Superior temporal gyrus (tissue), 1 donor: ENCODE results near the gene ACSF3.

ENCODE experiments used
- DNase-seq: peaks from one replicate; pipeline ENCODE4 v3.0.0-alpha.2; 2016; ENCODE audit errors: extremely low spot score

Gene ACSF3

DNA sequence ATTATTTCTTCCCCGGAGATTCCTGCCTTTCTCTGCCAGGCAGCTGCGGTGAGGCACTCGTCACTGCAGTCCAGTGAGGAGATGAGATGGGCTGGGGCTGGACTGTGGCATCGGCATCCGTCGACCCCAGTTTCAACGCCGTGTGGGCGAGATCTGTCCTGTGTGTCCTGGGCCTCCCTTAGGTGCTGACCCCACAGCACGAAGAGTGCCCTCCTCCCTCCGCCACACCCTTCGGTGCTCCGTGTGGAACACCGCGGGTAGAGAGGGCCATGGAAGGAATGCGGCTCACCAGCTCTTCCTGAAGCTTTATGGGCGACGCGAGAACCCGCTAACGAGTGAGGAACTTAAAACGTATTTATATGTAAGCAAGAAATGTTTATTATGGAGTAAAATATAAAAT, 17.6 kb downstream of the ACSF3 start:
- no peak for DNase-seq

DNA sequence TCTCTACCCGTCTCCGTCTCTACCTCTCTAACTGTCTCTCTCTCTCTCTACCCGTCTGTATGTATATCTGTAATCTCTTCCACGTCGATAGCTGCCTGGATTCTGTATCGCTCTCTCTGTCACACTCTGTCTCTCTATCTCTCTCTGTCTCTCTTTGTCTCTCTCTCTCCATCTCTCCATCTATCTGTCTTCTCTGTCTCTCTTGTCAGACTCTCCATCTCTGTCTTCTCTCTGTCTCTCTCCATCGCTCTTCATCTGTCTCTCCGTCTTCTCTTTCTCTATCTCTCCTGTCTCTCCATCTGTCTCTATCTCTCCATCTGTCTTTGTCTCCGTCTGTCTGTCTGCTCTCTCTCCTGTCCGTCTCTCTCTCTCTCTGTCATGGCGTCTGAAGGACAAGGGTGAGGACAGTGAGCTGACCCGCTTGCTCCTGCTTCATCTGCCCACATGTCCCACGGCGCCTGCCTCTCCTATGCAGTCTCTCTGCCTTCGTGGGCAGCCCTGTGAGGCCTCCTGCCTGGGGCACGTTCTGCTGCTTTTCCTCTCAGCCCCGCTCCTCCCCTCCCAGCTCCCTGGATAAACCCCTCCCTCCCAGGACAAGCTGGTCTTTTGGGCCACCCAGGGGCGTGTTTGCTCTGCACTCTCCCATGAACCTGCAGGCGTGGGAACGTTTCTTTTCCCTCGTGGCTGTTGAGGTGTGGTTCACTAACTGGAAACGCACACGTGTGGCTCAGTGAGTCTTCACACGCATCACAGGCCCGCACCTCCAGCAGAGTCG, 18.9 kb downstream of the ACSF3 start:
- no peak for DNase-seq

DNA sequence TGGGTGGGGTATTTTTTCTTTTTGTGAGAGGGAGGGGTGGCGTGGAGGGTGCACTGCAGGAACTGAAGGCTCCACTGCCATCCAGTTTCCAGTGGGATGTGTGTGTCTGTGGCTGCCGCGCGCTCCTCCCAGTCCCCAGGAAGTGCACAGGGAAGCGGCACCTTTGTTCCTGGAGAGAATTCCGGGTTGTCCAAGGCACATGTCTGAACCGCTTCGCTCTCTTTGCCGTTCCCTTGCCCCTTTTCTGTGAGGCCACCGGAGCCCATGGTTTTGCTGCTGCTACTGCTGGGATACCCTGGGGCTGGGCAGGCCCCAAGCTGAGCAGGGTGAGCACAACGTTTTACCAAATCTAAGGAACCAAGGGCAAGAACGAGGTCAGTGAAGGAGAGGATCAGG, 19.5 kb downstream of the ACSF3 start:
- no peak for DNase-seq

- DNase-seq: no peak
Observed at GRCh38 chr16:89113661-89114060, 20.0 kb downstream of the ACSF3 start.

GRCh38 chr16:89114159-89114981, 20.7 kb downstream of the ACSF3 start:
- no peak for DNase-seq

DNA sequence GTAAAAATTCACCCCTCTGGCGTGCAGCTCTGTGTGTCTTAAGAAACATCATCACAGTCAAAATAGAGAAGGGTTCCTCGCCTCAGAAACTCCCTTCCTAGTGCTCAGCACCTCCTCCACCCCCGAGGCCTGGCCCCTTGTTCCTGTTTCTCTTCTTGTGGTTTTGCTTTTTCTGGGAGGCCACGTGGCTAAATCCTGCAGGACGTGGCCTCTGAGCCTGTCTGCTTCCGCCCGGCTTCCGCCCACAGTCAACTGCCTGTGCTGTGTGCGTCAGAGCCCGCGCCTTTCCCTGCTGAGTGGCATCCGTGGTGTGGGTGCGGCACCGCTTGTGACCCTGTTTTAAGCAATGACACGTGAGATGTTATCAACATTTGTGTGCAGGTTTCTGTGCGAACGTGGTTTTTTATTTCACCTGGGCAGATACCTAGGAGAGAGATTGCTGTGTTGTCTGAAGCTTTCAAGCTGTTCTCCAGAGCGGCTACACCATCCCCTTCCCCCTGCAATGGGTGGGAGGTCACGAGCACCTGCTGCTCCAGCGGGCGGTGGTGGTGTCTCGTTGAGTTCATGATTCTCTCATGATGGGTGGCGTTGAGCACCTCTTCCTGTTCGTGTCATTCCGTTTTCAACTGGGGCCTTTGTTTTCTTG, 21.7 kb downstream of the ACSF3 start:
- peak; percentile 37 for DNase-seq

DNA sequence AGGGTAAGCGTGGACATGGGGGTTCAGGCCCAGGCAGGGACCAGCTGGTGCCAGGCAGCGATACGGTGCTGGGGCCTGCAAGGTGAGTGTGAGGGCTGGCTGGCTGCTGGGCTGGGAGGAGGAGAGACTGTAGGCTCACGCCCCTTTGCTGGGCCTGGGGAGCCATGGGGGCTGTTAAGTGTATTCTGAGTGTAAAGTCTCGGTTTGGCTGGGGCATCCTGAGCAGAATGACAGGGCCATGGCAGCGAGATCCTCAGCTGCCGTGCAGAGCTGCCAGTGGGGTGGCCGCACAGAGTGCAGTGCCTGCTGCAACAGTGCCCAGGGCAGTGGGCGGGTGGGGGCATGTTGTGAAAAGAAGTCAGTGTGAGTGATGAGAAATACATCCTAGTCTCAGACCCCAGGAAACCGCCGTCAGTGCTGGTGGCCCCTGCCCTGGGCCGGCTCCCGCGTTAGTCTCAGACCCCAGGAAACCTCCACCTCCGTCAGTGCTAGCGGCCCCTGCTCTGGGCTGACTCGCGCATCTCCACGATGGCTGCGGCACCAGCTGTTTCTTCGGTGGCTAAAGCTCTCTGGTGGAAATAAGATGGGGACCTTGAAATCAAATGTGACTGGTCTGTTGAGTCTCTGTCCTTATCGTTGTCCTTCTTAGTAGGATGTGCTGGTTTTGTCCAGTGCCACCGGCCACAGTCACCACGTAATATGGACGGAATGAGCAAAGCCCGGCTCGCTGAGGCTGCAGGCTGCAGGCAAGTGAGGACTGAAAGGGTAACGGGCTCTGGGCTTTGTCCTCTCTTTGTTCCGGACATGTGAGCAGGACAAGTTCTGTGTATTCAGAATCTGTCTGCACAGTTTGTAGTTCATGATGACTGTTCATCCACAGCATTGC, 22.9 kb downstream of the ACSF3 start:
- DNase-seq: no peak

DNA sequence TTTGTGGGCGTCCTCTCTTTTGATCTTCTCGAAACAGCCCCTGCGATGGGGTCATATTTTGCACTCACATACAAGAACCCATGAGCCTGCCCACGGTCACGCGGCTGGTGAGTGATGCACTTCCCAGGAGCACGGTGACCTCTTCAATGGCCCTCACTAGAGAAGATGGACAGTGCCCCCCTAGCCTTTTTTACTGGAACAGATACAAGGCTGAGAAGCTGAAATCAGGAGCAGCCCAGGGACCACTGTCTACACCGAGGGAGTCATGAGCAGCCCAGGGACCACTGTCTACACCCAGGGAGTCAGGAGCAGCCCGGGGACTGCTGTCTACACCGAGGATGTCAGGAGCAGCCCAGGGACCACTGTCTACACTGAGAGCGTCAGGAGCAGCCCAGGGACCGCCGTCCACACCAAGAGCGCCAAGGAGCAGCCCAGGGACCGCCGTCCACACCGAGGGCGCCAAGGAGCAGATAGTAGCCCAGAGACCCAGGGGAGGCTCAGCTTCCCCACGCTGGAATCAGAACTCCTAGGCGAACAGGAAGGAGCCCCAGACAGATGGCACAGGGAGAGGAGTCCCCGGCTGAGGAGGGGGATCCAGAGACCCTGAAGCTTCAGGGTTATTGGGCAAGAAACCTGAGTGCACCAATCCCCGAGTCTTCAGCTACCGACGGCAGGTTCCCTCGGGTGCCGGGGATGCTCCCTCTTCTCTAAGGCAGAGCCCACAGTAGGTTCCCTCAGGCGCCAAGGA, 23.7 kb downstream of the ACSF3 start:
- DNase-seq: no peak

- DNase-seq: no peak
Observed at GRCh38 chr16:89117975-89118289, 24.3 kb downstream of the ACSF3 start.

GRCh38 chr16:89118361-89119165, 24.9 kb downstream of the ACSF3 start:
- no peak for DNase-seq

DNA sequence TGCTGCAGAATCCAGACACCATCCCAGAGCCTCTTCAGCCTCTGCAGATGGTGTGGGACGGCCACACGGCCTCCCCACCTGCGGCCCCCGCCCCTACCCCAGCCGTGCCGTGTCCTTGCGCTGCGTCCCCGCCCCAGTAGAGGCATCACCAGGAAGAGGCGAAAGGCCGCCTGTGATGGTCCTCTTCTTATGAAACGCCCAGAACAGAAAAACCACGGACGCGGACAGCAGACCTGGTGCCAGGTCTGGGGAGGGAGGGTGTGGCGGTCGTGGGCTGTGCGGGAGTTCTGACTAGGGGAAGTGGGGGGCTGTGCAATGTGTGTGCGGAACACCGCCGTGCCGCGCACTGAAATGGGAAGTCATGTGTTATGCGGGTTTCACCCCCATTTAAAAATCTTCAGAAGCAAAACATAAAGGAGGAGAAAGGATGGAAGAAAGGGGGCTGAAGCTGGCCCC, 25.5 kb downstream of the ACSF3 start:
- no peak for DNase-seq

- no peak for DNase-seq
Observed at GRCh38 chr16:89119661-89120141, 26.0 kb downstream of the ACSF3 start.

- no peak for DNase-seq
Observed at GRCh38 chr16:89120281-89120680, 26.6 kb downstream of the ACSF3 start.

DNA sequence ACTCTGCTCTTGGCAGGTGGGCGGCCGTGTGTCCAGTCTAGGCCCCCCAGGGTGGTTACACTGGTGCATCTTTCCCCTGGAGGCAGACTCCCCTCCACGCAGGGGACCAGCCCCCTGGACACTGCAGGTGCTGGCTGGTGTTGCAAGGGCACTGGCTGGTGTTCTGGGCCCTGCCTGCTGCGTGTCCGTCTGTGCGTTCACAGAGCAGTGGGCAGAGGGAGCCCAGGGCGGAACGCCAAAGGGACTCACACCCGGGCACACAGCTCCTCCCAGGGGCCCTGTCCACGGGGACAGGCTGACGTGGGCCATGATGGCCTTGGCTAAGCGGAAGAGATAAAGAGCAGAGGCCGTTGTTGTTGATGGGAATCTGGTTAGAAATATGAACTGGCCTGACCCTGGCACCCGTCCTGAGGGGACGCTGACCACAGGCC, 27.3 kb downstream of the ACSF3 start:
- no peak for DNase-seq

GRCh38 chr16:89121691-89122321, 28.2 kb downstream of the ACSF3 start:
- no peak for DNase-seq

- no peak for DNase-seq
Observed at GRCh38 chr16:89122322-89122851, 28.7 kb downstream of the ACSF3 start.

DNA sequence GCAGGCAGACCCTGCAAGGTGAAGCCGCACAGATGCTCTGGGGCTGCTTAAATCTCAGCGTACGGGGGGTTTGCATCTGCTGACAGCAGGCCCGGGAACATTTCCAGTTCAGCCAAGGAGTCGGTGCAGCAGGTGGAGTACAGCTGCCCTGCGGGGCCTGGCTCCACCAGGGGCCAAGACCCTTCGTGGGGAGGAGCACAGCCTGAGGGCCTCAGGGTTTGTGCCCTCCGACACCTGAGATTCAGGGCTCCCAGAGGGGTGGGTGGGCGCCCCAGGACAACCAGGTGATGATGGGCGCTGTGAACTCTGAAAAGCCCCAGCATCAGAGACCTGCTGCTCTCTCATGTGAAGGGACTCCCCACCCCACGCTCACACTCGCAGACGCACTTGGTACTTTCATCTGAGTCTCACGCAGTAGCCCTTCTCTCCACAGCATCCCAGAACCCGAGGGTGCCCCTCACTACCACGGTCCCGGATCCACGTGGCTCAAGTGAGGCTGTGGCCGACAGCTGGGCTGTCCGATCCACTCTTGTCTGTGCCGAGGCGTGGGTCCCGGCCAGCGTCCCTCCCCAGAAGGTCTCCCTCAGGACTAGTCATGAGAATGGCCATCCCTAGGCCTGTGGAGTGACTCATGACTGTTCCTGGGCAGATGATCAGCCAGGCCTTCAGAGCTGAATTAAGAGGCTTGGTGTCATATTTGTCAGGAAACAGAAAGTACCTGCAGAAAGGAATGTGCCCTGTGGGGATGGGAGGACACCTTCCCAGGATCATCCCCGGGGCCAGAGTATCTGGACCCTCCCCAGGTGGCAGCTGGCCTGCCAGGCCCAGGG, 29.6 kb downstream of the ACSF3 start:
- no peak for DNase-seq

DNA sequence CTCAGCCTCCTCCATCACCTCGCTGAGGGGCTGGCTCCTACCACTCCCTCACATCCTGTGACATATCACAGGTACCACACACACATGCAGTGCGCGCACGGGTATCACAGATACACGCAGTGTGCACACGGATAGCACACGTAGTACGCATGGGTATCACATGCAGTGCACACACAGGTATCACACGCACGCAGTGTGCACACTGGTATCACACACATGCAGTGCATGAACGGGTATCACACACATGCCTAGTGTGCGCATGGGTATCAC, 30.1 kb downstream of the ACSF3 start:
- DNase-seq: no peak

GRCh38 chr16:89129378-89129777, 35.7 kb downstream of the ACSF3 start:
- DNase-seq: no peak
